GM12874 (cell line): ENCODE data around the gene CTNNA3.

Source experiments
- TF ChIP-seq, protein P1 (sequence below): IDR thresholded peaks from 2 replicates; pipeline ENCODE4 v1.5.1; 2011; ENCODE audit warnings: low read depth, mild to moderate bottlenecking, control low read depth, low read length, moderate library complexity; ENCODE audit not compliant: insufficient read depth

The CTNNA3 gene

DNA sequence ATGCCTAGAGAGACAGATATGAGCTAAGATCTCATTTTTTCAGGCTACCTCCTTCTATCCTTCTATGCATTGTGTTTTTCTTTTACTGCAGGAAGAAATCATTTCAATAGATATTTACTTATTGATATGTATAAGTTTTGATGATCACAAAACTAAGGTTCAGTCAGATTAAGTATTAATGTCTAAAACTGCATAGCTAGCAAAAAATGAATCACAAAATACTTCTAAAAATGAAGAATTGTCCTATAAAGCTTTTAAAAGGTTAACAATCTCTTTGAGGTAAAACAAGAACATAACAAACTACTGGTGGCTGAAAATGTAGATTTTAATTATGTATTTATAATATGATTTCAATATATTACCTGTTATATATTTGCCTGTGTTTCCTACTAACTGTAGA is 1403.1 kb downstream of the CTNNA3 start:
- TF ChIP-seq, protein P1, sequence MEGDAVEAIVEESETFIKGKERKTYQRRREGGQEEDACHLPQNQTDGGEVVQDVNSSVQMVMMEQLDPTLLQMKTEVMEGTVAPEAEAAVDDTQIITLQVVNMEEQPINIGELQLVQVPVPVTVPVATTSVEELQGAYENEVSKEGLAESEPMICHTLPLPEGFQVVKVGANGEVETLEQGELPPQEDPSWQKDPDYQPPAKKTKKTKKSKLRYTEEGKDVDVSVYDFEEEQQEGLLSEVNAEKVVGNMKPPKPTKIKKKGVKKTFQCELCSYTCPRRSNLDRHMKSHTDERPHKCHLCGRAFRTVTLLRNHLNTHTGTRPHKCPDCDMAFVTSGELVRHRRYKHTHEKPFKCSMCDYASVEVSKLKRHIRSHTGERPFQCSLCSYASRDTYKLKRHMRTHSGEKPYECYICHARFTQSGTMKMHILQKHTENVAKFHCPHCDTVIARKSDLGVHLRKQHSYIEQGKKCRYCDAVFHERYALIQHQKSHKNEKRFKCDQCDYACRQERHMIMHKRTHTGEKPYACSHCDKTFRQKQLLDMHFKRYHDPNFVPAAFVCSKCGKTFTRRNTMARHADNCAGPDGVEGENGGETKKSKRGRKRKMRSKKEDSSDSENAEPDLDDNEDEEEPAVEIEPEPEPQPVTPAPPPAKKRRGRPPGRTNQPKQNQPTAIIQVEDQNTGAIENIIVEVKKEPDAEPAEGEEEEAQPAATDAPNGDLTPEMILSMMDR, result no peak

DNA sequence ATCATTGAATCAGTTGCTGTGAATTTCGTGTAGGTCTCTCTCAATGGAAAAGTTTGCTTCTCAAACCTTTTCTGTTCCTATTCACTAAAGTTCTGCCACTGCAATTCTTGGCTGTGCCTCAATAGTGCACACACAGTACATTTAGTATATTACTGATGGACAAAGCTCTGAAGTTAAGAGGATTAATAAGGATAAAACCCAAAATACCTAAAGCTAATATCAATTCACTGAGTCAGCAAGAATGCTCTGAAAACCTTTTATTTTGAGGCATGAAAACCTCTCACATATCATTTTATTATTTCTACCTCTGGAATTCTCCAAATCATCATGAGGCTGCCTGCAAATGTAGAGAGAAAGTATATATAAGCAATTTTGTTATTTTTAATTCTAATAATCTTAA is 1403.5 kb downstream of the CTNNA3 start:
- TF ChIP-seq, protein P1, result no peak

DNA sequence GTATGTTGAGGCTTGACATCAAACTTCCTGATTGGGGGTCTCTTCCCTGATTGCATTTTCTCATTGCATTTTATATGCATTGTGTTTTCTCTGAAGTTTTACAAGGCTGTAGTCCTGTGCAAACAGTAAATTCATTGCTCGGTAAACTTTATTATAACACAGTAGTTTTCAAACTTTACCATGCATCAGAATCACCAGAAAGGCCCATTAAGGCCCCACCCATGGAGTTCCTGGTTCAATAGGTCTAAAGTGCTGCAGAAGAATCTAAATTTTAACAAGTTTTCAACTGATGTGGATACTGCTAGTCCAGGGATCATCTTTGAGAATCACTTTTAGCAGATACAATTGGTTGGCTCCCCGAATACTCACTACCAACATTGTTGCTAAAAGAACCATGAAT is 1404.9 kb downstream of the CTNNA3 start:
- TF ChIP-seq, protein P1, result no peak

DNA sequence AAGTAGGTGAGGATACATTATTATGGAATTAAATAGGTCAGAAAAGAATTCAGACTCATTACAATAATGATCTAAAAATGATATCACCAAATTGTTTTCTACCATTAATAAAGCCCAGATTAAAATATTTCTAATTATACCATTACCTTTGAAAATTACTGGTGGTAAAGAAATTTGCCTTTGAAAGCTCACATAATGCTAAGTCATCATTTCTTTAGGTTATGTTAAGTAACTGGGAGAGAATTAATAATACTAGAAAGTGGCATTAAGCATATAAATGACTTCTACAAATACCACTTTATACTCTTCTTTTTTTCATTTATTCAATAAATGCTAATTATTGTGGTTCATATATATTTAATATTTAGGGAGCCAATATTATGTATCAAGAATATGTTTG is 1411.4 kb downstream of the CTNNA3 start:
- TF ChIP-seq, protein P1, result no peak

DNA sequence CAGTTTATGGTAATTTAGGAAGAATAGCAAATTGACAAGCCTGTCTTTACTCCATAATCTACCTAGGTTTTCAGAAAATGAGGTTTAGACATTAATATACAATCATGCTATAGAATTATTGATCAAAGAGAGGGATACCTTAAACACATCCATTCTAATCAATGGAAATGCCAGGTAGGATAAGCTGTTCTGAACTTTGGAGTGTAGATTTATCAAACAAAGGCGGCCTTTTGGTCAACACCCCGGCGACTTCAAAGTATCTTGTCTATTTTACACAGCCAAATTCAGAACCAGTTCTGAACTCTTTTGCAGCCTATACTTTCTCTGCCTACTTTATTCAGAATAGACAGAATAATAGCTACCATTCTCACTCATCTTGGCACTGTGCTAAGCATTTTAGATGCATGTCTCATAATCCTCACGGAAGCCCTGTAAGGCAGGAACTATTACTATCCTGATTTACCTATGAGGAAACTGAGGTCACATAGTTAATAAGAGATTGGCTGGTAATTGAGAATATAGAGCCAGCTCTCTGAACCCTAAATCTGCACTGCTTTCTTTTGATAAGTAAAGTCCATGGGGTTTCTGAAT is 1412.0 kb downstream of the CTNNA3 start:
- TF ChIP-seq, protein P1, result no peak

DNA sequence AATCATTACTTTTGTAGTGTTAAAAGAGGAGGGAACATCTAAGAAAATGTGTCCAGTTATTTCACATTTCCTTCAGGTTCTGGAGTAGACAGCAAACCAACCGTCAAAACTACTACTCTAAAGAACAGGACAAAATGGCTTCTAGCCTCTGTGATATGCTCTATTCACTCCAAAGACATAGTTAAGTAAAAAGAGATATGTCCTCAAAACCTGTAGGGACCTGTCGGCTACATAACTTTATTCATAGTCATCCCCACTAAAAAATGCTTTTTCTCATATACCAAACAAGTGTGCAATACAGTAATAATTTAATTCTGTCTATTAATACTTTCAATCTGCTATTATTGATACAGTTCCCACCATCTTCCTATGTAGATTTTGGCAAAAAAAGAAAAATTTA is 1412.9 kb downstream of the CTNNA3 start:
- TF ChIP-seq, protein P1, result no peak

DNA sequence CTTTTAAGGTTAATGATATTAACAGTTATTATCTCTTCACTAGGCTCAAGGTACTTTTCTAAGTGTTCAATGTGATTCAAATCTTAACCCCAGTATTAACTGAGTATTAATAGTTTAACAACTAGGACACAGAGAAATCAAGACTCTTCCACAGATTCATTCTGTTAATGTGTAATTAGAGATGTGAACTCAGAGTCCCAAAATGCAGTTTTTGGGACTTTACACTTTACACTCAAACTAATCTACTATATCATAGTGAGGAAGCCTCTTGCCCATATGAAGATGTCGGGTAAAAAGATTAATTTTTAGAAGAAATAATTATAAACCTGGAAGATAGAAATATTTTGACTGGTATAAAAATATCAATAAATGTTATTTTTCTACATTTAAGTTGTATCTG is 1414.7 kb downstream of the CTNNA3 start:
- TF ChIP-seq, protein P1, result no peak
